Stomach (tissue), 4 donors: ENCODE measurements around the gene ADRA2C.

Experiments used
- EP300 ChIP-seq: sonication (generic); formaldehyde crosslinking; IDR thresholded peaks from one replicate; pipeline ENCODE4 v1.6.1; 2017; ENCODE audit warnings: antibody characterized with exemption
- POLR2A ChIP-seq, 4 donors: fragments of 450-650 bp; IDR thresholded peaks; one replicate each; pipeline ENCODE4 v1.6.1; 2016; ENCODE audit warnings: antibody characterized with exemption in 4 of 4, control low read depth in 2 of 4, mild to moderate bottlenecking in 1 of 4, moderate library complexity in 1 of 4
- POLR2AphosphoS5 ChIP-seq, 3 donors: sonication (generic); formaldehyde crosslinking; IDR thresholded peaks; one replicate each; pipeline ENCODE4 v1.6.1; 2016; ENCODE audit warnings: antibody characterized with exemption in 3 of 3
- TF ChIP-seq, protein P1 (sequence below), 7 experiments: fragments of 450-650 bp in 4 of 7; fragments of 200-600 bp in 3 of 7; sonication (generic) in 3 of 7; IDR thresholded peaks; one replicate each; pipeline ENCODE4 v1.5.1; 2016 to 2019; ENCODE audit warnings: antibody characterized with exemption in 7 of 7, control low read depth in 2 of 7, mild to moderate bottlenecking in 1 of 7

DNA sequence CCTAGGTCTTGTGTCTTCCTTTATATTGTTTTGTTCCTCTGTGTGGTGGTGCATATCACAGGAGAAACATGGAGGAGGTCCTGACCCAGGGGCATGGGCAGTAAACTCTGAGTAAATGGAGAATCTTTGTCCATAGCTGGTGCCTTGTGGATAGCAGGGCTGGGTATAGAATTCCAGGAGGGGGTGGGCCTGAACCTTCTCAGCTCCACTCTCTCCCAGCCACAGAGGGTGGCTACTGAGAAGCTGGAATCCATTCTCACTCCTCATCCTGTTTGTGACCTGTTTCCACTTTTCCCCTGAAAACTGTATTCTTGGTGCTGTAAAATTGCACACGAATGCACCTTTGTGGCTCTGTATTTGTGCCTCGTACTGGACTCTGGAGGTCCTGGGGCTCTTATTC lies 47.7 kb upstream of the ADRA2C start:
- TF ChIP-seq, protein P1, sequence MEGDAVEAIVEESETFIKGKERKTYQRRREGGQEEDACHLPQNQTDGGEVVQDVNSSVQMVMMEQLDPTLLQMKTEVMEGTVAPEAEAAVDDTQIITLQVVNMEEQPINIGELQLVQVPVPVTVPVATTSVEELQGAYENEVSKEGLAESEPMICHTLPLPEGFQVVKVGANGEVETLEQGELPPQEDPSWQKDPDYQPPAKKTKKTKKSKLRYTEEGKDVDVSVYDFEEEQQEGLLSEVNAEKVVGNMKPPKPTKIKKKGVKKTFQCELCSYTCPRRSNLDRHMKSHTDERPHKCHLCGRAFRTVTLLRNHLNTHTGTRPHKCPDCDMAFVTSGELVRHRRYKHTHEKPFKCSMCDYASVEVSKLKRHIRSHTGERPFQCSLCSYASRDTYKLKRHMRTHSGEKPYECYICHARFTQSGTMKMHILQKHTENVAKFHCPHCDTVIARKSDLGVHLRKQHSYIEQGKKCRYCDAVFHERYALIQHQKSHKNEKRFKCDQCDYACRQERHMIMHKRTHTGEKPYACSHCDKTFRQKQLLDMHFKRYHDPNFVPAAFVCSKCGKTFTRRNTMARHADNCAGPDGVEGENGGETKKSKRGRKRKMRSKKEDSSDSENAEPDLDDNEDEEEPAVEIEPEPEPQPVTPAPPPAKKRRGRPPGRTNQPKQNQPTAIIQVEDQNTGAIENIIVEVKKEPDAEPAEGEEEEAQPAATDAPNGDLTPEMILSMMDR (IDR thresholded peaks at IDR 0.05) = no peak
- no peak for TF ChIP-seq POLR2AphosphoS5 (IDR thresholded peaks at IDR 0.05)
- no peak for TF ChIP-seq POLR2A (IDR thresholded peaks at IDR 0.05)
- TF ChIP-seq EP300 = no peak
